Lower lobe of right lung (tissue), 2 donors: ENCODE measurements around the gene REEP1. TPM values are rescaled to one million over a fixed set of nuclear protein-coding genes. Genes with fewer than 3 reads are reported as not detected.

ENCODE experiments used
- ATAC-seq, 2 donors: fragments of 200-7000 bp; cut with Tn5 transposase; one replicate each; pipeline ENCODE4 v1.9.1; 2020 to 2022; ENCODE audit warnings: mild to moderate bottlenecking in 2 of 2, moderate library complexity in 2 of 2
- DNase-seq: peaks from one replicate; pipeline ENCODE4 v3.0.0-alpha.2; 2020
- H3K27ac ChIP-seq: fragments of 200-600 bp; one replicate; pipeline ENCODE4 v1.8.0; 2022
- H3K27me3 ChIP-seq: fragments of 200-600 bp; one replicate; pipeline ENCODE4 v1.8.0; 2022; ENCODE audit warnings: low read depth
- H3K36me3 ChIP-seq: fragments of 200-600 bp; one replicate; pipeline ENCODE4 v1.8.0; 2022; ENCODE audit warnings: mild to moderate bottlenecking
- H3K4me1 ChIP-seq: fragments of 200-600 bp; one replicate; pipeline ENCODE4 v1.8.0; 2022
- H3K4me3 ChIP-seq: fragments of 200-600 bp; one replicate; pipeline ENCODE4 v1.8.0; 2022; ENCODE audit warnings: mild to moderate bottlenecking
- H3K9me3 ChIP-seq: fragments of 200-600 bp; one replicate; pipeline ENCODE4 v1.8.0; 2022
- CTCF ChIP-seq: fragments of 200-600 bp; IDR thresholded peaks from one replicate; pipeline ENCODE4 v1.8.0; 2022; ENCODE audit warnings: antibody characterized with exemption, mild to moderate bottlenecking
- intact Hi-C: fragments of 100-400 bp; cut with DNase I; formaldehyde crosslinking; loops from one replicate; pipeline ENCODE4 v1.11.0; 2022
- total RNA-seq: library from RNA; stranded (reverse); fragmentation: NEBNext Ultra II Directional; extraction: Animal tissue kit (Norgen Biotek cat#: 25700); gene quantifications from one replicate; pipeline ENCODE4 v1.2.1, GENCODE V29; 2021
- donor health status: DM: no; HTN: yes; CAD: no; lungs with severe emphysema.

Gene REEP1
- total RNA-seq, 1 donor from 2014 or later: 6.9 TPM

GRCh38 chr2:86313341-86313740 lies 24.1 kb downstream of the REEP1 start:
- H3K4me1 ChIP-seq: peaks cover 3% of the 10 kb centered on the region
- ATAC-seq: no peak
- H3K27me3 ChIP-seq: peaks cover 4% of the 10 kb centered on the region
- intact Hi-C loops: no loop called here
- no peak for TF ChIP-seq CTCF
- DNase-seq: no peak
- no peak overlapping the region for H3K4me3 ChIP-seq
- H3K36me3 ChIP-seq: no peaks in the 10 kb centered on the region
- no peaks in the 10 kb centered on the region for H3K9me3 ChIP-seq
- H3K27ac ChIP-seq: no peak overlapping the region

- Histone ChIP-seq H3K4me3 (no peak overlapping the region), H3K4me1 (peaks cover 3% of the 10 kb centered on the region), H3K27ac (no peak overlapping the region), H3K27me3 (peaks cover 4% of the 10 kb centered on the region), H3K36me3 (no peaks in the 10 kb centered on the region), H3K9me3 (no peaks in the 10 kb centered on the region)
- no peak for TF ChIP-seq CTCF
- intact Hi-C loops: no loop called here
- no peak for ATAC-seq
- no peak for DNase-seq
These were observed 25.5 kb downstream of the REEP1 start for GRCh38 chr2:86311879-86312278.

- no peak overlapping the region for H3K27ac ChIP-seq
- intact Hi-C loops: no loop called here
- no peak overlapping the region for H3K4me3 ChIP-seq
- ATAC-seq (no peak), DNase-seq (no peak)
- peaks cover 3% of the 10 kb centered on the region for H3K4me1 ChIP-seq
- no peak for TF ChIP-seq CTCF
- peaks cover under 1% of the 10 kb centered on the region for H3K27me3 ChIP-seq
- no peaks in the 10 kb centered on the region for H3K36me3 ChIP-seq
- H3K9me3 ChIP-seq: no peaks in the 10 kb centered on the region
These were observed 27.5 kb downstream of the REEP1 start for GRCh38 chr2:86309966-86310365.

- intact Hi-C loops: no loop called here
- no peak for TF ChIP-seq CTCF
- Histone ChIP-seq H3K36me3 (no peaks in the 10 kb centered on the region), H3K4me1 (peaks cover 3% of the 10 kb centered on the region), H3K4me3 (no peak overlapping the region), H3K27ac (no peak overlapping the region), H3K9me3 (no peaks in the 10 kb centered on the region), H3K27me3 (no peaks in the 10 kb centered on the region)
- DNase-seq: no peak
- ATAC-seq: no peak
These were observed 28.3 kb downstream of the REEP1 start for GRCh38 chr2:86308984-86309695.

GRCh38 chr2:86308356-86308755 lies 29.1 kb downstream of the REEP1 start:
- no peaks in the 10 kb centered on the region for H3K36me3 ChIP-seq
- no peak for TF ChIP-seq CTCF
- intact Hi-C loops: no loop called here
- ATAC-seq (no peak), DNase-seq (no peak)
- H3K9me3 ChIP-seq: no peaks in the 10 kb centered on the region
- H3K27ac ChIP-seq: no peak overlapping the region
- H3K27me3 ChIP-seq: no peaks in the 10 kb centered on the region
- peaks cover 3% of the 10 kb centered on the region for H3K4me1 ChIP-seq
- H3K4me3 ChIP-seq: no peak overlapping the region
